ENCODE data around the gene TYRP1.

DNA sequence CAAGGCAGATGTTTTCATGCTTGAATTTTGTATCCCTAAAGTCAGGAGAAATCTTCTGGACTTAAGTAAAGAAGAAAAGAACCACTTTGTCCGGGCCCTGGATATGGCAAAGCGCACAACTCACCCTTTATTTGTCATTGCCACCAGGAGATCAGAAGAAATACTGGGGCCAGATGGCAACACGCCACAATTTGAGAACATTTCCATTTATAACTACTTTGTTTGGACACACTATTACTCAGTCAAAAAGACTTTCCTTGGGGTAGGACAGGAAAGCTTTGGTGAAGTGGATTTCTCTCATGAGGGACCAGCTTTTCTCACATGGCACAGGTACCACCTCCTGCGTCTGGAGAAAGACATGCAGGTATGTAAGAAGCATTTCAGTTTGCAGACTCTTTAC lies 2.3 kb downstream of the TYRP1 start:
- TF ChIP-seq CTCF (conservative IDR thresholded peaks at IDR 0.05; ENCODE audit: low read length) (no peak), EZH2phosphoT487 (IDR thresholded peaks at IDR 0.05; ENCODE audit: borderline replicate concordance, low read depth, low read length) (no peak)
